ENCODE data around the gene RNH1. TPM values are rescaled to one million over a fixed set of nuclear protein-coding genes. Genes with fewer than 3 reads are reported as not detected.

RNH1 gene
- total RNA-seq, 1 experiment from 2014 or later = 288 TPM

DNA sequence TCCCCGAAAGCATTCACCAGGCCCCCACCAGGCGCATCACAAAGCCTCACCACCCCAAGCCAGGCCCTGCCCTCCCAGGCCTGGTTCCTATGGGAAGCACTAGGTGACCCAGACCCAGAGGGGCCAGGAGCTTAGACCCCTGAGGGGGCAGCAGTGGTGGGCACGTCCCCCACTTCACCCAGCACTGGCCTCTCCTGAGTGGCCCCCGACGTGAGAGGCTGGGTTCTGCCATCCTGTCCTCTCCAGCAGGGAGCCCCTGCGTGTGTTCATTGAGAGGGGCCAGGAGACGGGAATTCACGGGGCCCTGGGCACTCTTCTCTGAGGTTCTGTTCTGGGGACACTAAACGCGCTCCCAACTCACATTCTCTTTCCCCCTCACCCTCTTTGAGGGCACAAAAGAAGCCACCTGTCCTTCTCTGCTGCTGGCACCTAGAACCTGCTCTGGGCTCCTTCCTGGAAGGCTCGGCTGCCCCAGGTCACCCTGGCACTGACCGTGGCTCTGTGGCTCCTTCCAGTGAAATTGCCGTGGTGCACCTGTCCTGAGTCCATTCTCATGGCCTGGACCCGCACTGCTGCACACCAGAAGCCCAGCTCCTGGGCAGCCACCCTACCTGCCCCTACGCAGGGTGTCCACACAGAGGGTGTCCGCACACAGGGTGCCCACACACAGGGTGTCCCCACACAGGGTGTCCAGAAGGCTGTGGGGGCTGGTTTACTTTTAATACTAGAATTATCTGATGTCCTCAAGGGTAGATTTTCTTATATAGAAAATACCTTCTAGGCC is 44.7 kb downstream of the RNH1 start:
- Mint-ChIP-seq H3K9me3 (ENCODE audit: unreplicated experiment) (no peaks in the 10 kb centered on the region), H3K4me3 (ENCODE audit: unreplicated experiment) (no peak overlapping the region), H3K27ac (ENCODE audit: low read depth, unreplicated experiment) (no peak overlapping the region), H3K4me1 (ENCODE audit: insufficient read depth, unreplicated experiment) (no peaks in the 10 kb centered on the region), H3K36me3 (ENCODE audit: insufficient read depth, unreplicated experiment) (peaks cover 19% of the 10 kb centered on the region), H3K27me3 (ENCODE audit: insufficient read depth, unreplicated experiment) (no peaks in the 10 kb centered on the region)
- POLR2A ChIA-PET = interaction anchor here (0.7 kb wide), 1 partner anchor 394 kb away, joined by 3 read pairs; no protein-coding TSS in a partner anchor
- intact Hi-C loops (cut with micrococcal nuclease) = no loop called here
- CTCF ChIA-PET = interaction anchor here (0.7 kb wide), 1 partner anchor 113 kb away, joined by 3 read pairs; no protein-coding TSS in a partner anchor
- TF ChIP-seq, protein P1, sequence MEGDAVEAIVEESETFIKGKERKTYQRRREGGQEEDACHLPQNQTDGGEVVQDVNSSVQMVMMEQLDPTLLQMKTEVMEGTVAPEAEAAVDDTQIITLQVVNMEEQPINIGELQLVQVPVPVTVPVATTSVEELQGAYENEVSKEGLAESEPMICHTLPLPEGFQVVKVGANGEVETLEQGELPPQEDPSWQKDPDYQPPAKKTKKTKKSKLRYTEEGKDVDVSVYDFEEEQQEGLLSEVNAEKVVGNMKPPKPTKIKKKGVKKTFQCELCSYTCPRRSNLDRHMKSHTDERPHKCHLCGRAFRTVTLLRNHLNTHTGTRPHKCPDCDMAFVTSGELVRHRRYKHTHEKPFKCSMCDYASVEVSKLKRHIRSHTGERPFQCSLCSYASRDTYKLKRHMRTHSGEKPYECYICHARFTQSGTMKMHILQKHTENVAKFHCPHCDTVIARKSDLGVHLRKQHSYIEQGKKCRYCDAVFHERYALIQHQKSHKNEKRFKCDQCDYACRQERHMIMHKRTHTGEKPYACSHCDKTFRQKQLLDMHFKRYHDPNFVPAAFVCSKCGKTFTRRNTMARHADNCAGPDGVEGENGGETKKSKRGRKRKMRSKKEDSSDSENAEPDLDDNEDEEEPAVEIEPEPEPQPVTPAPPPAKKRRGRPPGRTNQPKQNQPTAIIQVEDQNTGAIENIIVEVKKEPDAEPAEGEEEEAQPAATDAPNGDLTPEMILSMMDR (IDR thresholded peaks at IDR 0.05; ENCODE audit: unreplicated experiment) = no peak
- BruUV-seq (replicated peaks) = no TSS peak
- DNase-seq (ENCODE audit: unreplicated experiment) = no peak

DNA sequence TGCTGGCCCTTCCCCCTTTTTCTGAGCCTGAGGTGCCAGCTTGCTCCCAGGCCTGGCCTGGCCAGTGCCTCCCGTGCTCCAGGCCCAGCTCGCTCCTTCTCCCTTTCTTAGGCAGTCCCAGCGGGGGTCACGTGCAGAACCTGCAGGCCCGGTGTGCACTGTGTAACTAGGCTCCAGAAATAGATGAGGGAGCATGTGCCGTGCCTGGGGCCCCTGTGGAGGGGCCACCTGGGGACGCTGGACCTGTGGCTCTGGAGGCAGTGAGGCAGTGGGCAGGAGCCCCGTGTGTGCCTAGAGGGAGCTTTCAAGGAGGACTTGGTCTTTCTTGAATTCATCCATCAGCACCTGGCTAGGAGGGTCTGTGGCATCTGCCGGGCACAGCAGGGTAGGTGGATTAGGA is 45.4 kb downstream of the RNH1 start:
- no TSS peak for BruUV-seq (replicated peaks)
- POLR2A ChIA-PET = no interaction called here
- Mint-ChIP-seq H3K9me3 (ENCODE audit: unreplicated experiment) (no peaks in the 10 kb centered on the region), H3K36me3 (ENCODE audit: insufficient read depth, unreplicated experiment) (peaks cover 18% of the 10 kb centered on the region), H3K4me3 (ENCODE audit: unreplicated experiment) (no peak overlapping the region), H3K27me3 (ENCODE audit: insufficient read depth, unreplicated experiment) (no peaks in the 10 kb centered on the region), H3K4me1 (ENCODE audit: insufficient read depth, unreplicated experiment) (no peaks in the 10 kb centered on the region), H3K27ac (ENCODE audit: low read depth, unreplicated experiment) (no peak overlapping the region)
- intact Hi-C loops (cut with micrococcal nuclease) = no loop called here
- DNase-seq (ENCODE audit: unreplicated experiment) = no peak
- CTCF ChIA-PET = interaction anchor here (0.6 to 1.0 kb wide), 2 partner anchors 9 to 10 kb away, joined by 3 read pairs; no protein-coding TSS in a partner anchor
- TF ChIP-seq, protein P1 (IDR thresholded peaks at IDR 0.05; ENCODE audit: unreplicated experiment) = no peak

DNA sequence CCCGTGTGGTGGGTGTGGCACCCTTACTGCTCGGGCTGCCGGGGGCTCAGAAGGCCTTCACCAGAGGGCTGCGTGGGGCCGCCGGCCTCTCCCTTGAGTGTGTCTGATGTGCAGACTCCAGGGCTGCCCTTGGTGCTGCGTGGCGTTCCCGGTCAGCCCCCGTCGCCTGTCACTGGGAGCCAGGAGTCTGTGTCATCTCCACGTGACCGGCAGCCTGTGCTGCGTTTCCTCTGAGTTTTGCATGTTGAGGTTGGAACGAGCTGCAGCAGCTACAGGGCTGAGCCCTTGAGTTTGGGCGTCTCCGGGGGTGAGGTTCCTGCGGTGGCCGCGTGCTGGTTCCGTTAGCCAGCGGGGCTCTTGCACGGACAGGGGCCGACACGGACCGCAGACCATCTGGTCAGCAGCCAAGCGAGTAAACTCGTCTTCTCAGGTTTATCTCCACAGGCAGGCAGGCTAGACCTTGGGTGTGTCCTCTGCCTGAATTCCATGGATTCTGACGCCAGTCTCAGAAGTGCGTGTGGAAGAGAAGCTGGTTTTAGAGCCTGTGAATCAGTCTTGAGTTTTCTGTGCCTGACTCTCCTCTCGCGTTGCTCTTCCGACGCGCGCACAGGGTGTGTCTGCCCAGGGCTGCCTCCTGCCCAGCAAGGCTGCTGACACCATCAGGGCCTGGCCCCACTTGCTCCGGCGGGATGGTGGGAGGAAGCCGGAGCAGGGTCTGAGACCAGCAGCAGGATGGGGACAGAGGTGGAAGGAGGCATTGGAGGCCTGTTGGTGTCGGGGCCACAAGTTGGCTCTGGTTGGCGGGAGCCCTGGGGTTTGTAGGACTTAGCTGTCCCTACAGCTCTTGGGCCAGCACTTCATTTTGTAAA is 46.5 kb downstream of the RNH1 start:
- DNase-seq (ENCODE audit: unreplicated experiment) = no peak
- H3K4me3 Mint-ChIP-seq (ENCODE audit: unreplicated experiment) = no peak overlapping the region

More for the DNA sequence above, 46.5 kb downstream of the RNH1 start:
- Mint-ChIP-seq H3K36me3 (ENCODE audit: insufficient read depth, unreplicated experiment) (peaks cover 22% of the 10 kb centered on the region), H3K27ac (ENCODE audit: low read depth, unreplicated experiment) (no peak overlapping the region), H3K27me3 (ENCODE audit: insufficient read depth, unreplicated experiment) (no peaks in the 10 kb centered on the region), H3K9me3 (ENCODE audit: unreplicated experiment) (no peaks in the 10 kb centered on the region), H3K4me1 (ENCODE audit: insufficient read depth, unreplicated experiment) (no peaks in the 10 kb centered on the region)
- intact Hi-C loops (cut with micrococcal nuclease) = no loop called here
- ChIA-PET POLR2A (no interaction called here), CTCF (interaction anchor here (1.0 kb wide), 2 partner anchors 9 to 13 kb away, joined by 3 read pairs; no protein-coding TSS in a partner anchor)
- TF ChIP-seq, protein P1 (IDR thresholded peaks at IDR 0.05; ENCODE audit: unreplicated experiment) = no peak
- no TSS peak for BruUV-seq (replicated peaks)
